Measurements from ENCODE around the gene REM2.

Gene REM2

GRCh38 chr14:22883173-22883976 lies at the start of gene REM2:
Gene REM2, plus strand, starts transcription at chr14:22883222. Its CDS starts 66 bp downstream, at chr14:22883288.
- no peak within 1 kb of the TSS for H3K4me3 ChIP-seq (ENCODE audit: low read depth, low read length)
- DNase-seq (ENCODE audit: low read depth, low spot score) = no peak
- TF ChIP-seq CTCF (IDR thresholded peaks at IDR 0.05; ENCODE audit: insufficient read depth, low read length, missing control alignments) = no peak
- ChIA-PET POLR2A (interaction anchor here (0.5 to 1.4 kb wide), 4 partner anchors 12 to 243 kb away, joined by 3 to 4 read pairs (median 4); partner anchors contain the start of genes LRP10 and RBM23), CTCF (interaction anchor here (0.8 to 11.5 kb wide), 8 partner anchors 10 to 326 kb away, joined by 3 to 189 read pairs (median 8); partner anchors contain the start of gene LRP10)

GRCh38 chr14:22835505-22835904 lies 47.5 kb upstream of the REM2 start:
- POLR2A ChIA-PET = interaction anchor here (1.2 to 9.2 kb wide), 2 partner anchors 15 to 16 kb away, joined by 3 to 158 read pairs; no protein-coding TSS in a partner anchor
- CTCF ChIA-PET = interaction anchor here (1.0 to 13.5 kb wide), 12 partner anchors 12 to 443 kb away, joined by 3 to 272 read pairs (median 6); no protein-coding TSS in a partner anchor
- TF ChIP-seq CTCF (IDR thresholded peaks at IDR 0.05; ENCODE audit: insufficient read depth, low read length, missing control alignments) = no peak
- no peak overlapping the region for H3K4me3 ChIP-seq (ENCODE audit: low read depth, low read length)
- DNase-seq (ENCODE audit: low read depth, low spot score) = no peak

GRCh38 chr14:22836301-22837113 lies 46.5 kb upstream of the REM2 start, which contains the start of gene MMP14:
Gene MMP14, plus strand, starts transcription at chr14:22836585. Its CDS starts 233 bp downstream, at chr14:22836818.
- peak within 1 kb of the TSS; percentile 90 for H3K4me3 ChIP-seq (ENCODE audit: low read depth, low read length)
- TF ChIP-seq CTCF (IDR thresholded peaks at IDR 0.05; ENCODE audit: insufficient read depth, low read length, missing control alignments) = peak; percentile 58
- CTCF ChIA-PET = interaction anchor here (0.6 to 13.5 kb wide), 18 partner anchors 13 to 446 kb away, joined by 3 to 272 read pairs (median 5); no protein-coding TSS in a partner anchor
- no peak for DNase-seq (ENCODE audit: low read depth, low spot score)
- POLR2A ChIA-PET = interaction anchor here (0.6 to 9.2 kb wide), 13 partner anchors 12 to 448 kb away, joined by 3 to 158 read pairs (median 4); partner anchors contain the start of genes DAD1 and OXA1L

GRCh38 chr14:22837114-22837749 lies 45.8 kb upstream of the REM2 start:
- TF ChIP-seq CTCF (IDR thresholded peaks at IDR 0.05; ENCODE audit: insufficient read depth, low read length, missing control alignments) = no peak
- ChIA-PET CTCF (interaction anchor here (0.6 to 13.5 kb wide), 11 partner anchors 13 to 446 kb away, joined by 3 to 272 read pairs (median 5); no protein-coding TSS in a partner anchor), POLR2A (interaction anchor here (1.0 to 9.2 kb wide), 13 partner anchors 13 to 448 kb away, joined by 3 to 158 read pairs (median 4); partner anchors contain the start of gene DAD1)
- DNase-seq (ENCODE audit: low read depth, low spot score) = no peak
- H3K4me3 ChIP-seq (ENCODE audit: low read depth, low read length) = peak overlapping the region; percentile 90

- TF ChIP-seq CTCF (IDR thresholded peaks at IDR 0.05; ENCODE audit: insufficient read depth, low read length, missing control alignments) = no peak
- ChIA-PET POLR2A (interaction anchor here (0.7 to 9.2 kb wide), 11 partner anchors 8 to 449 kb away, joined by 3 to 158 read pairs (median 4); partner anchors contain the start of gene MRPL52), CTCF (interaction anchor here (0.9 to 13.5 kb wide), 14 partner anchors 7 to 282 kb away, joined by 3 to 272 read pairs (median 6); no protein-coding TSS in a partner anchor)
- DNase-seq (ENCODE audit: low read depth, low spot score) = no peak
- peak overlapping the region; percentile 90 for H3K4me3 ChIP-seq (ENCODE audit: low read depth, low read length)
Observed at GRCh38 chr14:22837750-22838538, 45.1 kb upstream of the REM2 start.
